ENCODE data around the gene CDKAL1.

CDKAL1 gene

GRCh38 chr6:21213492-21213891 is 679.2 kb downstream of the CDKAL1 start:
- no peak for TF ChIP-seq ISL1 (CRISPR knock-in tag; IDR thresholded peaks at IDR 0.05)
- TF ChIP-seq PATZ1 (CRISPR knock-in tag; IDR thresholded peaks at IDR 0.05; ENCODE audit: borderline replicate concordance), result no peak
- no peak for TF ChIP-seq CSDC2 (CRISPR knock-in tag; IDR thresholded peaks at IDR 0.05)
- no peak for TF ChIP-seq TOX (CRISPR knock-in tag; IDR thresholded peaks at IDR 0.05; ENCODE audit: borderline replicate concordance)
- ATAC-seq, result no peak

DNA sequence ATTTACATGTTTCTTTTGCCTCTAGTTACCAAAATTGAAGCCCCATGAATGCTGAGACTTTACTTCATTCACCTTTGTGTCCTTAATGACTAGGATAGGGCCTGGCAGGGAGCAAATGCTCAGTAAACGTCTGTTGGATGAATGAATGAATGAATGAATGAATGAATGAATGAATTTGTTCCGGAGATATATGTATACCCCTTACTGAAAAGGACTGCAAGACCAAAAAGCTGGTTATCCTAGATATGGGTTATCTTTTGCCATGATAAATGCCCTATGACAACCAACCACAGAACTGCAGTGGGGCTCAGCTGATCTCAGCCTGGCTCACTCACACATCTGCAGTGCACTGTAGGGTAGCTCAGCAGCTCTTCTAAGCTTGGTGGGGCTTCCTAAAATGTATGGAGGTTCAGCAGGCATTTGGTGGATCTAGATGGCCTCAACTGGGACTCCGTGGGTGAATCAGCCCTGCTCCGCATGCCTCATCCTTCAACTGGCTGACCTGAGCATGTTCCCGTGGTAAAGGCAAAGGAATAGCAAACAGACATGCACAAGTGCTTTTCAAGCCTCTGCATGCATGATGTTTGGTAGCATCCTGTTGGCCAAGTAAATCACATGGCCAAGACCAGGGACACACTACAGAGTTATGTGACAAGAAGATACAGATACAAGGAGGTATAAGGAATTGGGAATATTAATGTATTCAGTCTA is 680.6 kb downstream of the CDKAL1 start:
- no peak for ATAC-seq
- TF ChIP-seq ARNTL (CRISPR knock-in tag; IDR thresholded peaks at IDR 0.05; ENCODE audit: borderline replicate concordance, low read depth) (no peak), SNAI2 (CRISPR knock-in tag; IDR thresholded peaks at IDR 0.05) (no peak), OSR1 (CRISPR knock-in tag; IDR thresholded peaks at IDR 0.05) (no peak), CSDC2 (CRISPR knock-in tag; IDR thresholded peaks at IDR 0.05) (no peak), RARB (CRISPR knock-in tag; IDR thresholded peaks at IDR 0.05) (no peak), TCF4 (CRISPR knock-in tag; IDR thresholded peaks at IDR 0.05; ENCODE audit: borderline replicate concordance) (no peak), PATZ1 (CRISPR knock-in tag; IDR thresholded peaks at IDR 0.05; ENCODE audit: borderline replicate concordance) (no peak), CREB5 (CRISPR knock-in tag; IDR thresholded peaks at IDR 0.05; ENCODE audit: low read depth) (no peak), ESRRG (CRISPR knock-in tag; IDR thresholded peaks at IDR 0.05) (no peak), ISL1 (CRISPR knock-in tag; IDR thresholded peaks at IDR 0.05) (no peak), BACH2 (CRISPR knock-in tag; IDR thresholded peaks at IDR 0.05; ENCODE audit: borderline replicate concordance) (no peak), ZC3H10 (CRISPR knock-in tag; IDR thresholded peaks at IDR 0.05) (no peak), ZNF565 (CRISPR knock-in tag; conservative IDR thresholded peaks at IDR 0.05; ENCODE audit: low read depth) (no peak), PPARA (CRISPR knock-in tag; IDR thresholded peaks at IDR 0.05; ENCODE audit: borderline replicate concordance) (no peak), ZNF70 (CRISPR knock-in tag; IDR thresholded peaks at IDR 0.05) (no peak)
- TF ChIP-seq, protein P1, sequence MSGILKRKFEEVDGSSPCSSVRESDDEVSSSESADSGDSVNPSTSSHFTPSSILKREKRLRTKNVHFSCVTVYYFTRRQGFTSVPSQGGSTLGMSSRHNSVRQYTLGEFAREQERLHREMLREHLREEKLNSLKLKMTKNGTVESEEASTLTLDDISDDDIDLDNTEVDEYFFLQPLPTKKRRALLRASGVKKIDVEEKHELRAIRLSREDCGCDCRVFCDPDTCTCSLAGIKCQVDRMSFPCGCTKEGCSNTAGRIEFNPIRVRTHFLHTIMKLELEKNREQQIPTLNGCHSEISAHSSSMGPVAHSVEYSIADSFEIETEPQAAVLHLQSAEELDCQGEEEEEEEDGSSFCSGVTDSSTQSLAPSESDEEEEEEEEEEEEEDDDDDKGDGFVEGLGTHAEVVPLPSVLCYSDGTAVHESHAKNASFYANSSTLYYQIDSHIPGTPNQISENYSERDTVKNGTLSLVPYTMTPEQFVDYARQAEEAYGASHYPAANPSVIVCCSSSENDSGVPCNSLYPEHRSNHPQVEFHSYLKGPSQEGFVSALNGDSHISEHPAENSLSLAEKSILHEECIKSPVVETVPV (CRISPR knock-in tag; IDR thresholded peaks at IDR 0.05), result no peak
- TF ChIP-seq, protein P2, sequence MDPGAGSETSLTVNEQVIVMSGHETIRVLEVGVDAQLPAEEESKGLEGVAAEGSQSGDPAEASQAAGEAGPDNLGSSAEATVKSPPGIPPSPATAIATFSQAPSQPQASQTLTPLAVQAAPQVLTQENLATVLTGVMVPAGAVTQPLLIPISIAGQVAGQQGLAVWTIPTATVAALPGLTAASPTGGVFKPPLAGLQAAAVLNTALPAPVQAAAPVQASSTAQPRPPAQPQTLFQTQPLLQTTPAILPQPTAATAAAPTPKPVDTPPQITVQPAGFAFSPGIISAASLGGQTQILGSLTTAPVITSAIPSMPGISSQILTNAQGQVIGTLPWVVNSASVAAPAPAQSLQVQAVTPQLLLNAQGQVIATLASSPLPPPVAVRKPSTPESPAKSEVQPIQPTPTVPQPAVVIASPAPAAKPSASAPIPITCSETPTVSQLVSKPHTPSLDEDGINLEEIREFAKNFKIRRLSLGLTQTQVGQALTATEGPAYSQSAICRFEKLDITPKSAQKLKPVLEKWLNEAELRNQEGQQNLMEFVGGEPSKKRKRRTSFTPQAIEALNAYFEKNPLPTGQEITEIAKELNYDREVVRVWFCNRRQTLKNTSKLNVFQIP (CRISPR knock-in tag; IDR thresholded peaks at IDR 0.05; ENCODE audit: borderline replicate concordance, low read depth), result no peak

DNA sequence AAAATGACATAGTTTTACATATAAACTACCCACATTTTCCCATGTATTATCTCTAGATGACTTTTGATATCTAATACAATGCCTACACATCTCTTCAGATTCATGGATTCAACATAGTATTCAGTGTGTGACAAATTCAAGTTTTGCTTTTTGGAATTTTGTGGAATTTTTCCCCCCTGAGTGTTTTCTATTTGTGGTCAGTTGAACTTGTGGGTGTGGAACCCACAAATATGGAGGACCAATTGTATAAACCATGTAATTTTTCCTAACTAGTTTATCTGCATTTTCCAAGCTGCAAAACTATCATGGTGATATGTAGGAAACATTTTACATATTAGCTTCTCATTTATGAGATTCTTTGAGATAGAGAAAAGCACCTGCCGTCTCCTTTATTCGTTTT is 685.0 kb downstream of the CDKAL1 start:
- ATAC-seq, result no peak
- TF ChIP-seq TOX (CRISPR knock-in tag; IDR thresholded peaks at IDR 0.05; ENCODE audit: borderline replicate concordance) (no peak), ESRRG (CRISPR knock-in tag; IDR thresholded peaks at IDR 0.05) (no peak), CREB5 (CRISPR knock-in tag; IDR thresholded peaks at IDR 0.05; ENCODE audit: low read depth) (no peak), ARNTL (CRISPR knock-in tag; IDR thresholded peaks at IDR 0.05; ENCODE audit: borderline replicate concordance, low read depth) (no peak), ISL1 (CRISPR knock-in tag; IDR thresholded peaks at IDR 0.05) (no peak), PPARA (CRISPR knock-in tag; IDR thresholded peaks at IDR 0.05; ENCODE audit: borderline replicate concordance) (no peak), ZFP3 (CRISPR knock-in tag; IDR thresholded peaks at IDR 0.05) (no peak), GLIS3 (CRISPR knock-in tag; IDR thresholded peaks at IDR 0.05) (no peak), BACH2 (CRISPR knock-in tag; IDR thresholded peaks at IDR 0.05; ENCODE audit: borderline replicate concordance) (no peak), ZC3H10 (CRISPR knock-in tag; IDR thresholded peaks at IDR 0.05) (no peak), CSDC2 (CRISPR knock-in tag; IDR thresholded peaks at IDR 0.05) (no peak), SNAI2 (CRISPR knock-in tag; IDR thresholded peaks at IDR 0.05) (no peak), OSR1 (CRISPR knock-in tag; IDR thresholded peaks at IDR 0.05) (no peak), ZNF565 (CRISPR knock-in tag; conservative IDR thresholded peaks at IDR 0.05; ENCODE audit: low read depth) (no peak), PATZ1 (CRISPR knock-in tag; IDR thresholded peaks at IDR 0.05; ENCODE audit: borderline replicate concordance) (no peak)
- TF ChIP-seq, protein P3, sequence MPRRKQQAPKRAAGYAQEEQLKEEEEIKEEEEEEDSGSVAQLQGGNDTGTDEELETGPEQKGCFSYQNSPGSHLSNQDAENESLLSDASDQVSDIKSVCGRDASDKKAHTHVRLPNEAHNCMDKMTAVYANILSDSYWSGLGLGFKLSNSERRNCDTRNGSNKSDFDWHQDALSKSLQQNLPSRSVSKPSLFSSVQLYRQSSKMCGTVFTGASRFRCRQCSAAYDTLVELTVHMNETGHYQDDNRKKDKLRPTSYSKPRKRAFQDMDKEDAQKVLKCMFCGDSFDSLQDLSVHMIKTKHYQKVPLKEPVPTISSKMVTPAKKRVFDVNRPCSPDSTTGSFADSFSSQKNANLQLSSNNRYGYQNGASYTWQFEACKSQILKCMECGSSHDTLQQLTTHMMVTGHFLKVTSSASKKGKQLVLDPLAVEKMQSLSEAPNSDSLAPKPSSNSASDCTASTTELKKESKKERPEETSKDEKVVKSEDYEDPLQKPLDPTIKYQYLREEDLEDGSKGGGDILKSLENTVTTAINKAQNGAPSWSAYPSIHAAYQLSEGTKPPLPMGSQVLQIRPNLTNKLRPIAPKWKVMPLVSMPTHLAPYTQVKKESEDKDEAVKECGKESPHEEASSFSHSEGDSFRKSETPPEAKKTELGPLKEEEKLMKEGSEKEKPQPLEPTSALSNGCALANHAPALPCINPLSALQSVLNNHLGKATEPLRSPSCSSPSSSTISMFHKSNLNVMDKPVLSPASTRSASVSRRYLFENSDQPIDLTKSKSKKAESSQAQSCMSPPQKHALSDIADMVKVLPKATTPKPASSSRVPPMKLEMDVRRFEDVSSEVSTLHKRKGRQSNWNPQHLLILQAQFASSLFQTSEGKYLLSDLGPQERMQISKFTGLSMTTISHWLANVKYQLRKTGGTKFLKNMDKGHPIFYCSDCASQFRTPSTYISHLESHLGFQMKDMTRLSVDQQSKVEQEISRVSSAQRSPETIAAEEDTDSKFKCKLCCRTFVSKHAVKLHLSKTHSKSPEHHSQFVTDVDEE (CRISPR knock-in tag; IDR thresholded peaks at IDR 0.05), result no peak

Data from SK-N-SH treated with all-trans-retinoic acid at 6 μM for 48 hours (cell line).